Ovary (tissue), 3 donors: ENCODE results near the gene CORO6.

ENCODE experiments used
- CTCF ChIP-seq, 3 donors: fragments of 450-650 bp in 2 of 3; fragments of 200-600 bp in 1 of 3; IDR thresholded peaks; one replicate each; pipeline versions ENCODE4 v1.5.1 to v1.8.0; 2016 to 2022; ENCODE audit warnings: antibody characterized with exemption in 3 of 3, mild to moderate bottlenecking in 1 of 3
- POLR2A ChIP-seq: fragments of 450-650 bp; IDR thresholded peaks from one replicate; pipeline ENCODE4 v1.6.1; 2017; ENCODE audit warnings: antibody characterized with exemption, mild to moderate bottlenecking, moderate library complexity
- donor health status: DM: no; HTN: no; CAD: no.

DNA sequence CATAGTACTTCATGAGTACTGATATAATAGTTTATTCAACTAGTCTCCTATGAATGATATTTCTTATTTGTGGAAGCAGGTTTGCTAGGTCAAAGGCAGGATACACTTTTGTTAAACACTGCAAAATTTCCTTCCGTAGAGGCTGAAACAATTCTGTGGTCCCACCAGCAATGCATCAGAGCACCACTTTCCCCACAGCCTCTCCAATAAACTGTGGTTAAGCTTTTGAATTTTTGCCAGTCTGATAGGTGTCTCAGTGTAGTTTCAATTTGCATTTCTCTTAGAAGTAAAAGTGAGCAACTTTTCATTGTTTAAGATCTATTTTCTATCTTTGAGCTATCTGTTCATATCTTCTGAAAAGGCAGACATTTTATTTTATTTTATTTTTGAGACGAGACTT is 36.4 kb upstream of the CORO6 start:
- TF ChIP-seq POLR2A (no peak), CTCF (IDR thresholded peaks at IDR 0.05) (no peak)
